Calu3 (cell line): ENCODE data around the gene TOB1. TPM values are rescaled to one million over a fixed set of nuclear protein-coding genes. Genes with fewer than 3 reads are reported as not detected.

Experiments
- BruUV-seq: library from RNA; stranded (reverse); fragments of 400-500 nt; replicated peaks from 2 replicates; lab custom pipeline; 2021; lab: Mats Ljungman, UMichigan
- CTCF ChIA-PET: fragments of 300-600 bp; sonication (Branson Sonifier 250); formaldehyde crosslinking; loops from one replicate; lab custom pipeline; 2022; ENCODE audit warnings: antibody characterized with exemption; lab: Charles Lee
- DNase-seq: peaks from one replicate; pipeline ENCODE4 v3.0.0; 2022
- H3K27ac Mint-ChIP-seq: one replicate; pipeline ENCODE4 v1.8.0; 2022; ENCODE audit warnings: mixed read lengths; ENCODE audit not compliant: unreplicated experiment
- H3K27me3 Mint-ChIP-seq: one replicate; pipeline ENCODE4 v1.8.0; 2022; ENCODE audit warnings: mixed read lengths; ENCODE audit not compliant: unreplicated experiment
- H3K36me3 Mint-ChIP-seq: one replicate; pipeline ENCODE4 v1.8.0; 2022; ENCODE audit warnings: mild to moderate bottlenecking, moderate library complexity, mixed read lengths; ENCODE audit not compliant: insufficient read depth, unreplicated experiment
- H3K4me1 Mint-ChIP-seq: one replicate; pipeline ENCODE4 v1.8.0; 2022; ENCODE audit warnings: mild to moderate bottlenecking, low read depth, mixed read lengths; ENCODE audit not compliant: unreplicated experiment
- H3K4me3 Mint-ChIP-seq: one replicate; pipeline ENCODE4 v1.8.0; 2022; ENCODE audit warnings: mild to moderate bottlenecking, low read depth, moderate library complexity, mixed read lengths; ENCODE audit not compliant: unreplicated experiment
- H3K9me3 Mint-ChIP-seq: one replicate; pipeline ENCODE4 v1.8.0; 2022; ENCODE audit warnings: low read depth, mixed read lengths; ENCODE audit not compliant: unreplicated experiment
- CTCF ChIP-seq: fragments of 200-600 bp; IDR thresholded peaks from one replicate; pipeline ENCODE4 v1.8.0; 2022; ENCODE audit warnings: antibody characterized with exemption; ENCODE audit not compliant: unreplicated experiment
- intact Hi-C: fragments of 100-400 bp; cut with micrococcal nuclease; formaldehyde crosslinking; loops from one replicate; pipeline ENCODE4 v1.10.0; 2022; ENCODE audit not compliant: unreplicated experiment
- total RNA-seq: library from RNA; stranded (reverse); gene quantifications from 2 replicates; pipeline ENCODE4 v1.2.3, GENCODE V29; 2022

TOB1 gene
- total RNA-seq, 1 experiment from 2014 or later, result 177 TPM

GRCh38 chr17:50893183-50893993, 27.2 kb upstream of the TOB1 start:
- CTCF ChIA-PET, result interaction anchor here (0.6 to 1.8 kb wide), 11 partner anchors 9 to 63 kb away, joined by 3 to 19 read pairs (median 4); partner anchors contain the start of gene TOB1
- DNase-seq, result peak; percentile 86
- Mint-ChIP-seq H3K27me3 (no peaks in the 10 kb centered on the region), H3K4me3 (peak overlapping the region; percentile 64), H3K36me3 (peaks cover 28% of the 10 kb centered on the region), H3K27ac (peak overlapping the region; percentile 98), H3K9me3 (no peaks in the 10 kb centered on the region), H3K4me1 (peaks cover 76% of the 10 kb centered on the region)
- no peak for TF ChIP-seq CTCF
- BruUV-seq, result no TSS peak
- intact Hi-C loops, result loop anchor here (2.0 kb wide), 1 partner anchor 27 kb away; the partner anchor contains the start of gene TOB1

DNA sequence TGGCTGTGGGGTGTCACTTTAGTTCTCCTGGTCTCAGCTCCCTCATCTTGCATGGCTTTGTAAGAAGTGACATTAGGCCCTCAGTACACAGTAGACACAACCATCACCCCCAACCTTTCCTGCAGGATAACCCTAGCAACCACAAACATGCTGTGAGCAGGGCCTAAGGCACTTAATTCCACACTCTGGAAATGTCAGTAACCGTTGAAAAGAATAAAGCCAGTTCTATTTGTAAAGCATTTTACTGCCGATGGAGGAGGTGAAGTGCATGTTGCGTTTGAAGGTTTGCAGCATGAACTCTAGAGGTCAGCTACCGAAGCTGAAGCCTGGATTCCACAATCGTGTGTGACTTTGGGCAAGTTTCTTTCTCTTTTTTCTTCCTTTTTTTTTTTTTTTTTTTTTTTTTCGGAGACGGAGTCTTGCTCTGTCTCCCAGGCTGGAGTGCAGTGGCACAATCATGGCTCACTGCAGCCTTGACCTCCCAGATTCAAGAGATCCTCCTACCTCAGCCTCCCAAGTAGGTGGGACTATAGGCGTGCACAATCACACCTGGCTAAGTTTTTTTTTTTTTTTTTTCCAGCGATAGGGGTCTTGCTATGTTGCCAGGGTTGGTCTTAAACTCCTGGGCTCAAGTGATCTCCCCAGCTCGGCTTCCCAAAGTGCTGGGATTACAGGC, 26.1 kb upstream of the TOB1 start:
- intact Hi-C loops, result loop anchor here (2.0 kb wide), 1 partner anchor 25 kb away; the partner anchor contains the start of gene TOB1
- Mint-ChIP-seq H3K27ac (peak overlapping the region; percentile 95), H3K4me1 (peaks cover 76% of the 10 kb centered on the region), H3K36me3 (peaks cover 27% of the 10 kb centered on the region), H3K4me3 (peak overlapping the region; percentile 33), H3K9me3 (no peaks in the 10 kb centered on the region), H3K27me3 (no peaks in the 10 kb centered on the region)
- BruUV-seq, result no TSS peak
- TF ChIP-seq CTCF, result no peak
- DNase-seq, result no peak
- CTCF ChIA-PET, result interaction anchor here (0.6 to 1.8 kb wide), 13 partner anchors 13 to 65 kb away, joined by 3 to 19 read pairs (median 5); partner anchors contain the start of gene TOB1

DNA sequence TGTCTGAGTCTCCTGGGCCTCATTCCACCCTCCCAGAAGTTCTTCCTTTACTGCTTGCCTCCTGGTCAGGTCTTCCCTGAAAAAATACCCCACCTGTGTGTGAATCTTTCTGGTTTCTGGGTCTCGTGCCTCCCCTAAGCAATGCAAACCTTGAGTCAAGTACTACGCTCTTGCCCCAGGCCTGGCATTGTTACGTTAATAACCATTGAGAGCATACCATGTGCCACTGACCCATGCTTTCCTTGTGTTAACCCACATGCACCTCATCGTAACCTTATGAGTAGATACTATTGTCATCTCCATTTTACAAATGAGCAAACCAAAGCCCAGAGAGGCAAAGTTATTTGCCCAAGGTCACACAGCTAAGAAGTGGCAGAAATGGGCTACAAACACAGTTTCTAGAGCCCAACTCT, 25.4 kb upstream of the TOB1 start:
- no peak for TF ChIP-seq CTCF
- peak overlapping the region; percentile 95 for H3K27ac Mint-ChIP-seq
- H3K4me3 Mint-ChIP-seq, result peak overlapping the region; percentile 33
- peaks cover 78% of the 10 kb centered on the region for H3K4me1 Mint-ChIP-seq
- intact Hi-C loops, result no loop called here
- DNase-seq, result no peak
- CTCF ChIA-PET, result interaction anchor here (0.6 to 1.8 kb wide), 10 partner anchors 14 to 54 kb away, joined by 3 to 10 read pairs (median 5); no protein-coding TSS in a partner anchor
- H3K36me3 Mint-ChIP-seq, result peaks cover 27% of the 10 kb centered on the region
- no TSS peak for BruUV-seq
- H3K9me3 Mint-ChIP-seq, result no peaks in the 10 kb centered on the region
- no peaks in the 10 kb centered on the region for H3K27me3 Mint-ChIP-seq

- peak overlapping the region; percentile 33 for H3K4me3 Mint-ChIP-seq
- CTCF ChIA-PET, result interaction anchor here (1.1 to 1.8 kb wide), 4 partner anchors 18 to 58 kb away, joined by 3 to 5 read pairs (median 4); no protein-coding TSS in a partner anchor
- peak; percentile 68 for DNase-seq
Observed at GRCh38 chr17:50890675-50891516, 24.7 kb upstream of the TOB1 start.

More at GRCh38 chr17:50890675-50891516, 24.7 kb upstream of the TOB1 start:
- no peak for TF ChIP-seq CTCF
- H3K27ac Mint-ChIP-seq, result peak overlapping the region; percentile 95
- intact Hi-C loops, result no loop called here
- H3K36me3 Mint-ChIP-seq, result peaks cover 27% of the 10 kb centered on the region
- BruUV-seq, result TSS peak; percentile 45
- H3K4me1 Mint-ChIP-seq, result peaks cover 81% of the 10 kb centered on the region
- no peaks in the 10 kb centered on the region for H3K9me3 Mint-ChIP-seq
- no peaks in the 10 kb centered on the region for H3K27me3 Mint-ChIP-seq
